Stimulated activated CD4-positive, alpha-beta T cell treated with anti-CD3 and anti-CD28 coated beads, Interleukin-12 subunit alpha, Interleukin-12 subunit beta, amount 100 ng/mL, for 24 hours (primary cell): ENCODE results near the gene BAHD1.

ENCODE experiments used
- DNase-seq, 2 experiments: peaks; one replicate each; pipeline ENCODE4 v3.0.0-alpha.2; 2020; ENCODE audit warnings: low read depth in 2 of 2

The BAHD1 gene

GRCh38 chr15:40498891-40499290 is 58.1 kb downstream of the BAHD1 start:
- no peak for DNase-seq

GRCh38 chr15:40499931-40500330 is 59.2 kb downstream of the BAHD1 start:
- DNase-seq, result no peak

GRCh38 chr15:40500568-40501330 is 60.0 kb downstream of the BAHD1 start:
- no peak for DNase-seq

- no peak for DNase-seq
Measured at GRCh38 chr15:40501487-40501886, 60.7 kb downstream of the BAHD1 start.

GRCh38 chr15:40506964-40507571 is 66.3 kb downstream of the BAHD1 start:
- DNase-seq, result peak; percentile 38 to 53

- no peak for DNase-seq
Measured at GRCh38 chr15:40508216-40508615, 67.5 kb downstream of the BAHD1 start.

- no peak for DNase-seq
Measured at GRCh38 chr15:40510201-40510600, 69.4 kb downstream of the BAHD1 start.

GRCh38 chr15:40511093-40511471 is 70.3 kb downstream of the BAHD1 start:
- no peak for DNase-seq

GRCh38 chr15:40511472-40512133 is 70.8 kb downstream of the BAHD1 start:
- DNase-seq, result peak in 1 of 2 experiments; percentile 17

GRCh38 chr15:40512440-40512839 is 71.7 kb downstream of the BAHD1 start:
- no peak for DNase-seq

- no peak for DNase-seq
Measured at GRCh38 chr15:40513609-40514008, 72.9 kb downstream of the BAHD1 start.

GRCh38 chr15:40516322-40516721 is 75.6 kb downstream of the BAHD1 start:
- DNase-seq, result no peak
